ENCODE results near the gene AVPR1B. TPM values are rescaled to one million over a fixed set of nuclear protein-coding genes. Genes with fewer than 3 reads are reported as not detected.
"Not testable (repeated sequence)": the region's sequence is repeated elsewhere in the genome, so short reads cannot be mapped to it uniquely, and the experiment has no call there.

AVPR1B gene
- total RNA-seq, 1 experiment from 2014 or later, result not detected

DNA sequence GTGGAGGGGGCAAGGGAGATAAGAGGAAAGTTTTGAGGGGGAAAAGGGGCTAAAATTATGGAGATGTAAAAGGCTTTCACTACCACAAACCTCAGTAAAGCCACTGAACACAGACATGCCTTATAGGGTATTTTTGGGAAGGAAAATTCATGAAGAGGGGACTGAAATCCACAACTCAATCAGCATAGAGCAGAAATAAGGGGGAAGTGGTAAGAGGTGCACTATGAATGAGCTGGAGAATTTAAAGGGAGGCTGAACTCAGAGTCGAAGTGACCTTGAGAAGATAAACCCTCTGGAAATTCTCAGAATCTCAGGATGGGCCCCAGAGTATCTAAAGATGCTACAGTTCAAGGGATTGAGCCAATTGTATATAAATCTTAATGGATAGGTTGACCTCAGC, 48.9 kb downstream of the AVPR1B start:
- peaks cover 3% of the 10 kb centered on the region; the same call in 1 of the 2 replicates for H3K27me3 ChIP-seq
- DNase-seq, result no peak
- H3K36me3 ChIP-seq, result no peaks in the 10 kb centered on the region
- no peak overlapping the region for H3K4me3 ChIP-seq
- no peaks in the 10 kb centered on the region for H3K9me3 ChIP-seq

DNA sequence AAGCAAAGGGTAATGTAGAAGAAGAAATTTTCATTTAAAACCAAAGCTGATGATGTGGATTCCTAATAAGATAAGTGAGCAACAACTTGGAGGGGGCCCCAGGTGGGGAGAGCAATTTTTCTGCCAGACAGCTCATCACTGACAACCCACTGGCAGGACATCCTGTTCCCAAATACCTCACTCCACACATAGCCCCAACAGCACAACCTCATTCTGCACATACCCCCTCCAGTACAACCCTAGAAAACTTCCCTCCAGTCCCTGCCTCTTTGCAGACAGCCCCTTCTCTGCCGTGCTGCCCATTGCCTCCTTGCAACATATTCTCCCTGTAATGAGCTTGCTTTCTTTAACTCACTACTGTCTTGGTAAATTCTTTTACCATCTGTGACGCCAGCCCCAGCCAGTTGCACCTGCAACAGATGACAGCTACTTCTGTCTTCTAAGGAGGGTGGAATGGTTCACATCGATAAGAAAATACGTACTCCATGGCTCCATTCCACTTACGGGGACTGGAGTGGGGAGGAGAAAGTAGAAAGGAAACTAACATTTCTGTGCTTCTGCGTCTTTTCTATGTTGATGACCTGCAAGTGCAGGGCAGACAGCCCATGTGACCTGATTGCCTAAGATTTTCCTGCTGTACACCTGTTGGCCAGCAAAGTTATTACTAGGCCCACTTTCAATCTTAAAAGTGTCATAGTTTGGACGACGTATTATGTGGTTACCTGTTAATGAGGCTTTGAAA, 49.5 kb downstream of the AVPR1B start:
- no peaks in the 10 kb centered on the region for H3K36me3 ChIP-seq
- H3K9me3 ChIP-seq, result no peaks in the 10 kb centered on the region
- no peak for DNase-seq
- H3K4me3 ChIP-seq, result no peak overlapping the region
- peaks cover 3% of the 10 kb centered on the region; the same call in 1 of the 2 replicates for H3K27me3 ChIP-seq

- Histone ChIP-seq H3K9me3 (no peaks in the 10 kb centered on the region), H3K4me3 (no peak overlapping the region), H3K36me3 (no peaks in the 10 kb centered on the region), H3K27me3 (peaks cover 3% of the 10 kb centered on the region; the same call in 1 of the 2 replicates)
- no peak for DNase-seq
Observed at GRCh38 chr1:206066479-206067171, 50.6 kb downstream of the AVPR1B start.

- H3K36me3 ChIP-seq, result no peaks in the 10 kb centered on the region
- H3K4me3 ChIP-seq, result no peak overlapping the region
- no peak for DNase-seq
- peaks cover 3% of the 10 kb centered on the region; the same call in 1 of the 2 replicates for H3K27me3 ChIP-seq
- H3K9me3 ChIP-seq, result no peaks in the 10 kb centered on the region
Observed at GRCh38 chr1:206065547-206066145, 51.5 kb downstream of the AVPR1B start.

GRCh38 chr1:206064501-206064900, 52.7 kb downstream of the AVPR1B start:
- H3K27me3 ChIP-seq, DNase-seq, H3K36me3 ChIP-seq, H3K4me3 ChIP-seq, H3K9me3 ChIP-seq: not testable (repeated sequence)

DNA sequence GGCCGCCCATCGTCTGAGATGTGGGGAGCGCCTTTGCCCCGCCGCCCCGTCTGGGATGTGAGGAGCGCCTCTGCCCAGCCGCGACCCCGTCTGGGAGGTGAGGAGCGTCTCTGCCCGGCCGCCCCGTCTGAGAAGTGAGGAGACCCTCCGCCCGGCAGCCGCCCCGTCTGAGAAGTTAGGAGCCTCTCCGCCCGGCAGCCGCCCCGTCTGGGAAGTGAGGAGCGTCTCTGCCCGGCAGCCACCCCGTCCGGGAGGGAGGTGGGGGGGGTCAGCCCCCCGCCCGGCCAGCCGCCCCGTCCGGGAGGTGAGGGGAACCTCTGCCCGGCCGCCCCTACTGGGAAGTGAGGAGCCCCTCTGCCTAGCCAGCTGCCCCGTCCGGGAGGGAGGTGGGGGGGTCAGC, 53.2 kb downstream of the AVPR1B start:
- H3K36me3 ChIP-seq, H3K4me3 ChIP-seq, H3K27me3 ChIP-seq, H3K9me3 ChIP-seq, DNase-seq: not testable (repeated sequence)

- Histone ChIP-seq H3K27me3 (no peaks in the 10 kb centered on the region), H3K9me3 (no peaks in the 10 kb centered on the region), H3K36me3 (no peaks in the 10 kb centered on the region), H3K4me3 (no peak overlapping the region)
- no peak for DNase-seq
Observed at GRCh38 chr1:206062464-206062863, 54.7 kb downstream of the AVPR1B start.

- DNase-seq, result no peak
Observed at GRCh38 chr1:206060844-206061243, 56.3 kb downstream of the AVPR1B start.

More at GRCh38 chr1:206060844-206061243, 56.3 kb downstream of the AVPR1B start:
- Histone ChIP-seq H3K27me3 (no peaks in the 10 kb centered on the region), H3K36me3 (no peaks in the 10 kb centered on the region), H3K9me3 (no peaks in the 10 kb centered on the region), H3K4me3 (no peak overlapping the region)

Other genes with a start within 250 kb of the AVPR1B start
- not detected in 2 replicates for gene SLC26A9, start 173.9 kb downstream of the AVPR1B start, total RNA-seq (2014; rRNA removed; shearing (Covaris generic); ENCODE audit: low replicate concordance)
- 17.5 and 25.7 TPM in 2 replicates for gene RAB7B, start 114.0 kb downstream of the AVPR1B start, total RNA-seq (2014; rRNA removed; shearing (Covaris generic); ENCODE audit: low replicate concordance)
- gene CTSE, start 93.5 kb downstream of the AVPR1B start, total RNA-seq (2014; rRNA removed; shearing (Covaris generic); ENCODE audit: low replicate concordance), result not detected in 2 replicates
- gene RHEX, start 64.2 kb downstream of the AVPR1B start, total RNA-seq (2014; rRNA removed; shearing (Covaris generic); ENCODE audit: low replicate concordance), result not detected in 2 replicates
- 1.3 and 5.6 TPM in 2 replicates for gene FAM72A, start 85.5 kb upstream of the AVPR1B start, total RNA-seq (2014; rRNA removed; shearing (Covaris generic); ENCODE audit: low replicate concordance)
- gene SRGAP2, start 86.2 kb upstream of the AVPR1B start, total RNA-seq (2014; rRNA removed; shearing (Covaris generic); ENCODE audit: low replicate concordance), result 12.4 and 25.1 TPM in 2 replicates

Data from MG63 (cell line).